ENCODE data around the gene FZD4.
"Not testable (repeated sequence)": the region's sequence is repeated elsewhere in the genome, so short reads cannot be mapped to it uniquely, and the experiment has no call there.

The FZD4 gene

GRCh38 chr11:86916330-86916729 is 38.9 kb downstream of the FZD4 start:
- Histone ChIP-seq H3K27me3 (ENCODE audit: control insufficient read depth, insufficient read depth, low read length) (no peaks in the 10 kb centered on the region), H3K4me3 (ENCODE audit: low read length) (no peak overlapping the region), H3K4me1 (ENCODE audit: control insufficient read depth, low read depth, low read length) (no peaks in the 10 kb centered on the region), H3K27ac (ENCODE audit: low read length) (no peak overlapping the region), H3K9ac (ENCODE audit: low read length) (no peak overlapping the region), H3K9me3 (ENCODE audit: control insufficient read depth, low read depth, low read length) (no peaks in the 10 kb centered on the region), H3K36me3 (ENCODE audit: control insufficient read depth, low read depth, low read length) (no peaks in the 10 kb centered on the region)

- not testable (repeated sequence) for H3K27ac ChIP-seq (ENCODE audit: low read length); H3K4me3 ChIP-seq (ENCODE audit: low read length); H3K27me3 ChIP-seq (ENCODE audit: control insufficient read depth, insufficient read depth, low read length); H3K36me3 ChIP-seq (ENCODE audit: control insufficient read depth, low read depth, low read length); H3K9ac ChIP-seq (ENCODE audit: low read length); H3K9me3 ChIP-seq (ENCODE audit: control insufficient read depth, low read depth, low read length); H3K4me1 ChIP-seq (ENCODE audit: control insufficient read depth, low read depth, low read length)
These were observed 39.3 kb downstream of the FZD4 start for GRCh38 chr11:86915850-86916249.

GRCh38 chr11:86914865-86915519 is 40.2 kb downstream of the FZD4 start:
- H3K9me3 ChIP-seq (ENCODE audit: control insufficient read depth, low read depth, low read length), result no peaks in the 10 kb centered on the region
- H3K4me1 ChIP-seq (ENCODE audit: control insufficient read depth, low read depth, low read length), result no peaks in the 10 kb centered on the region
- no peak overlapping the region for H3K27ac ChIP-seq (ENCODE audit: low read length)
- no peak overlapping the region for H3K9ac ChIP-seq (ENCODE audit: low read length)
- no peaks in the 10 kb centered on the region for H3K36me3 ChIP-seq (ENCODE audit: control insufficient read depth, low read depth, low read length)
- no peak overlapping the region for H3K4me3 ChIP-seq (ENCODE audit: low read length)
- no peaks in the 10 kb centered on the region for H3K27me3 ChIP-seq (ENCODE audit: control insufficient read depth, insufficient read depth, low read length)

GRCh38 chr11:86912238-86912637 is 43.0 kb downstream of the FZD4 start:
- Histone ChIP-seq H3K27ac (ENCODE audit: low read length) (no peak overlapping the region), H3K36me3 (ENCODE audit: control insufficient read depth, low read depth, low read length) (no peaks in the 10 kb centered on the region), H3K27me3 (ENCODE audit: control insufficient read depth, insufficient read depth, low read length) (no peaks in the 10 kb centered on the region), H3K4me1 (ENCODE audit: control insufficient read depth, low read depth, low read length) (no peaks in the 10 kb centered on the region), H3K9ac (ENCODE audit: low read length) (no peak overlapping the region), H3K9me3 (ENCODE audit: control insufficient read depth, low read depth, low read length) (no peaks in the 10 kb centered on the region), H3K4me3 (ENCODE audit: low read length) (no peak overlapping the region)

- Histone ChIP-seq H3K27ac (ENCODE audit: low read length) (no peak overlapping the region), H3K9ac (ENCODE audit: low read length) (no peak overlapping the region)
These were observed 44.6 kb downstream of the FZD4 start for GRCh38 chr11:86910592-86910991.

GRCh38 chr11:86906198-86906597 is 49.0 kb downstream of the FZD4 start:
- H3K36me3 ChIP-seq (ENCODE audit: control insufficient read depth, low read depth, low read length), result no peaks in the 10 kb centered on the region
- no peaks in the 10 kb centered on the region for H3K4me1 ChIP-seq (ENCODE audit: control insufficient read depth, low read depth, low read length)
- H3K9ac ChIP-seq (ENCODE audit: low read length), result no peak overlapping the region
- H3K4me3 ChIP-seq (ENCODE audit: low read length), result no peak overlapping the region
- no peak overlapping the region for H3K27ac ChIP-seq (ENCODE audit: low read length)
- H3K9me3 ChIP-seq (ENCODE audit: control insufficient read depth, low read depth, low read length), result no peaks in the 10 kb centered on the region
- H3K27me3 ChIP-seq (ENCODE audit: control insufficient read depth, insufficient read depth, low read length), result no peaks in the 10 kb centered on the region

More at GRCh38 chr11:86910592-86910991, 44.6 kb downstream of the FZD4 start:
- Histone ChIP-seq H3K4me3 (ENCODE audit: low read length) (no peak overlapping the region), H3K4me1 (ENCODE audit: control insufficient read depth, low read depth, low read length) (no peaks in the 10 kb centered on the region), H3K27me3 (ENCODE audit: control insufficient read depth, insufficient read depth, low read length) (no peaks in the 10 kb centered on the region), H3K36me3 (ENCODE audit: control insufficient read depth, low read depth, low read length) (no peaks in the 10 kb centered on the region), H3K9me3 (ENCODE audit: control insufficient read depth, low read depth, low read length) (no peaks in the 10 kb centered on the region)

GRCh38 chr11:86905252-86905651 is 49.9 kb downstream of the FZD4 start:
- Histone ChIP-seq H3K9ac (ENCODE audit: low read length) (no peak overlapping the region), H3K4me1 (ENCODE audit: control insufficient read depth, low read depth, low read length) (no peaks in the 10 kb centered on the region), H3K27ac (ENCODE audit: low read length) (no peak overlapping the region), H3K9me3 (ENCODE audit: control insufficient read depth, low read depth, low read length) (no peaks in the 10 kb centered on the region), H3K27me3 (ENCODE audit: control insufficient read depth, insufficient read depth, low read length) (no peaks in the 10 kb centered on the region), H3K36me3 (ENCODE audit: control insufficient read depth, low read depth, low read length) (no peaks in the 10 kb centered on the region), H3K4me3 (ENCODE audit: low read length) (no peak overlapping the region)

- no peak overlapping the region for H3K27ac ChIP-seq (ENCODE audit: low read length)
- no peaks in the 10 kb centered on the region for H3K36me3 ChIP-seq (ENCODE audit: control insufficient read depth, low read depth, low read length)
- H3K9ac ChIP-seq (ENCODE audit: low read length), result no peak overlapping the region
- no peaks in the 10 kb centered on the region for H3K27me3 ChIP-seq (ENCODE audit: control insufficient read depth, insufficient read depth, low read length)
- no peak overlapping the region for H3K4me3 ChIP-seq (ENCODE audit: low read length)
- H3K4me1 ChIP-seq (ENCODE audit: control insufficient read depth, low read depth, low read length), result no peaks in the 10 kb centered on the region
- no peaks in the 10 kb centered on the region for H3K9me3 ChIP-seq (ENCODE audit: control insufficient read depth, low read depth, low read length)
These were observed 51.2 kb downstream of the FZD4 start for GRCh38 chr11:86904001-86904400.

GRCh38 chr11:86902345-86902744 is 52.9 kb downstream of the FZD4 start:
- no peaks in the 10 kb centered on the region for H3K36me3 ChIP-seq (ENCODE audit: control insufficient read depth, low read depth, low read length)
- no peak overlapping the region for H3K4me3 ChIP-seq (ENCODE audit: low read length)
- H3K27me3 ChIP-seq (ENCODE audit: control insufficient read depth, insufficient read depth, low read length), result no peaks in the 10 kb centered on the region
- H3K4me1 ChIP-seq (ENCODE audit: control insufficient read depth, low read depth, low read length), result no peaks in the 10 kb centered on the region
- no peak overlapping the region for H3K27ac ChIP-seq (ENCODE audit: low read length)
- no peak overlapping the region for H3K9ac ChIP-seq (ENCODE audit: low read length)
- no peaks in the 10 kb centered on the region for H3K9me3 ChIP-seq (ENCODE audit: control insufficient read depth, low read depth, low read length)

GRCh38 chr11:86901599-86901998 is 53.6 kb downstream of the FZD4 start:
- H3K9ac ChIP-seq (ENCODE audit: low read length), result peak overlapping the region; percentile 4
- H3K4me3 ChIP-seq (ENCODE audit: low read length), result no peak overlapping the region
- no peaks in the 10 kb centered on the region for H3K4me1 ChIP-seq (ENCODE audit: control insufficient read depth, low read depth, low read length)
- no peak overlapping the region for H3K27ac ChIP-seq (ENCODE audit: low read length)
- no peaks in the 10 kb centered on the region for H3K9me3 ChIP-seq (ENCODE audit: control insufficient read depth, low read depth, low read length)
- no peaks in the 10 kb centered on the region for H3K36me3 ChIP-seq (ENCODE audit: control insufficient read depth, low read depth, low read length)
- no peaks in the 10 kb centered on the region for H3K27me3 ChIP-seq (ENCODE audit: control insufficient read depth, insufficient read depth, low read length)

- no peaks in the 10 kb centered on the region for H3K36me3 ChIP-seq (ENCODE audit: control insufficient read depth, low read depth, low read length)
These were observed 55.0 kb downstream of the FZD4 start for GRCh38 chr11:86900162-86900561.

GRCh38 chr11:86898689-86899088 is 56.5 kb downstream of the FZD4 start:
- Histone ChIP-seq H3K4me3 (ENCODE audit: low read length) (no peak overlapping the region), H3K4me1 (ENCODE audit: control insufficient read depth, low read depth, low read length) (no peaks in the 10 kb centered on the region), H3K9me3 (ENCODE audit: control insufficient read depth, low read depth, low read length) (no peaks in the 10 kb centered on the region), H3K9ac (ENCODE audit: low read length) (no peak overlapping the region), H3K27me3 (ENCODE audit: control insufficient read depth, insufficient read depth, low read length) (no peaks in the 10 kb centered on the region), H3K36me3 (ENCODE audit: control insufficient read depth, low read depth, low read length) (no peaks in the 10 kb centered on the region), H3K27ac (ENCODE audit: low read length) (no peak overlapping the region)

More at GRCh38 chr11:86900162-86900561, 55.0 kb downstream of the FZD4 start:
- Histone ChIP-seq H3K4me3 (ENCODE audit: low read length) (no peak overlapping the region), H3K9me3 (ENCODE audit: control insufficient read depth, low read depth, low read length) (no peaks in the 10 kb centered on the region), H3K27me3 (ENCODE audit: control insufficient read depth, insufficient read depth, low read length) (no peaks in the 10 kb centered on the region), H3K9ac (ENCODE audit: low read length) (no peak overlapping the region), H3K4me1 (ENCODE audit: control insufficient read depth, low read depth, low read length) (no peaks in the 10 kb centered on the region), H3K27ac (ENCODE audit: low read length) (no peak overlapping the region)

Data from iPS-18a (cell line).